GM23248 (cell line): ENCODE measurements around the gene RHBG.

Source experiments
- EZH2 ChIP-seq: fragments of 200-600 bp; sonication (generic); IDR thresholded peaks from 2 replicates; pipeline ENCODE4 v1.6.1; 2018; ENCODE audit warnings: antibody characterized with exemption, mild to moderate bottlenecking; ENCODE audit not compliant: insufficient read depth, poor library complexity, severe bottlenecking
- EZH2phosphoT487 ChIP-seq: fragments of 200-600 bp; sonication (generic); IDR thresholded peaks from 2 replicates; pipeline ENCODE4 v1.6.1; 2018; ENCODE audit warnings: antibody characterized with exemption, moderate library complexity, mild to moderate bottlenecking, low read depth; ENCODE audit not compliant: insufficient read depth

DNA sequence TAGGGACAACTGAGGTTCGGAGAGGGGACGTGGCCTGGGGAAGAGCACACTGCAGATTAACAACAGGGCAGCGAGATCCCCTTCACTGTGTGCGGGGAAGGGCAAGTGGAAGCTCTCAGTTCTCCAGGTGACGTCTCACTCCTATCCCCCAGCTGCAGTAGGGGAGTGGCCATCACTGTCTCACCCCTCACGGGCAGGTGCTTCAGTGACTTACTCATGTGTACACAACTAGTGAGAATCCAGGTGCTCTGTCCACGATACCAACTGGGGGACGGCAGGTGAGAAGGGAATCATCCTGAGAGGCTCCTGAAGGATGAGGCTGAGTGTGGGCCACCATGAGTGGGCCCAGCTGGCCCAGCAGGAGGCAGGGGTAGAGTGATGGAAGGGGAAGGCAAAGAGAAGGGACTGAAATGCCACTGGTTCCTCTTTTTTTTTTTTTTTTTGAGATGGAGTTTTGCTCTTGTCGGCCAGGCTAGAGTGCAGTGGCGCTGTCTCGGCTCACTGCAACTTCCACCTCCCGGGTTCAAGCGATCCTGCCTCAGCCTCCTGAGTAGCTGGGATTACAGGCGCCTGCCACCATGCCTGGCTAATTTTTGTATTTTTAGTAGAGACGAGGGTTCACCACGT, 25.9 kb downstream of the RHBG start:
- TF ChIP-seq EZH2phosphoT487 (no peak), EZH2 (no peak)
